ENCODE measurements around the gene SMAP2. TPM values are rescaled to one million over a fixed set of nuclear protein-coding genes. Genes with fewer than 3 reads are reported as not detected.
A peak's percentile ranks its signal among the peaks of the same experiment; 100 is the strongest.

SMAP2 gene
- total RNA-seq, 1 experiment from 2014 or later = 8.2 TPM

- H2BK20ac ChIP-seq (ENCODE audit: low read depth, low read length, poor library complexity, severe bottlenecking) = no peak overlapping the region
- no peaks in the 10 kb centered on the region for H3K23me2 ChIP-seq (ENCODE audit: insufficient read length, low read depth, low read length, poor library complexity, severe bottlenecking)
- H3K56ac ChIP-seq (ENCODE audit: insufficient read length, low read depth, low read length) = no peak overlapping the region
- H3K9me3 Mint-ChIP-seq = no peaks in the 10 kb centered on the region
- no peak overlapping the region for H2AK5ac ChIP-seq (ENCODE audit: insufficient read length, low read length)
- no peak overlapping the region for H2BK15ac ChIP-seq (ENCODE audit: low read depth, low read length)
- no peaks in the 10 kb centered on the region; the same call in 1 of the 2 replicates for H3K27me3 Mint-ChIP-seq (ENCODE audit: low read depth)
- H4K91ac ChIP-seq (ENCODE audit: insufficient read length, low read depth, low read length) = no peak overlapping the region
- H3K27me3 ChIP-seq (ENCODE audit: insufficient read depth, low read length) = no peaks in the 10 kb centered on the region
- no peak overlapping the region for H3K4me3 Mint-ChIP-seq
- no peaks in the 10 kb centered on the region for H3K9me3 ChIP-seq (ENCODE audit: control insufficient read depth, low read depth, low read length)
- no peaks in the 10 kb centered on the region for H3K79me2 ChIP-seq (ENCODE audit: insufficient read depth, low read length)
- H3K14ac ChIP-seq (ENCODE audit: insufficient read depth, low read length) = no peak overlapping the region
- no peak overlapping the region for H3K27ac ChIP-seq (ENCODE audit: insufficient read length, low read depth, low read length)
- no peaks in the 10 kb centered on the region for H4K20me1 ChIP-seq (ENCODE audit: control insufficient read depth, insufficient read depth, insufficient read length)
- no peak for DNase-seq
- H3K4me1 Mint-ChIP-seq = peaks cover 5 to 12% of the 10 kb centered on the region in 2 experiments; a peak in 3 of 4 replicates
- H3K4me2 ChIP-seq (ENCODE audit: insufficient read depth, insufficient read length, low read length) = no peak overlapping the region
- no peak for TF ChIP-seq CTCF (conservative IDR thresholded peaks at IDR 0.05)
- H4K8ac ChIP-seq (replicated peaks; ENCODE audit: insufficient read length, low read depth, low read length) = no peak overlapping the region
- H3K36me3 Mint-ChIP-seq (ENCODE audit: insufficient read depth in 1 of 3, low read depth in 3 of 3) = 0 out of 7 replicates have a peak, but pooled peaks cover 0 to 4% (median 0%) of the 10 kb centered on the region in 3 experiments
- H3K23ac ChIP-seq (ENCODE audit: insufficient read length, low read depth, low read length) = no peak overlapping the region
- no peaks in the 10 kb centered on the region for H3K79me1 ChIP-seq (ENCODE audit: insufficient read depth, low read depth, low read length, poor library complexity, severe bottlenecking)
- H3K27ac Mint-ChIP-seq = peak overlapping the region in 2 of 3 experiments; percentile 11 to 60; a peak in 1 of 7 replicates
- no CpG with 5 or more reads among the region's 4 CpGs for WGBS (ENCODE audit: extremely low coverage, insufficient read length, low lambda C conversion rate)
- no peak overlapping the region for H3K4ac ChIP-seq (ENCODE audit: low read depth, low read length)
- no peak overlapping the region for H2BK120ac ChIP-seq (ENCODE audit: low read depth, low read length, poor library complexity, severe bottlenecking)
- H3K4me1 ChIP-seq (ENCODE audit: insufficient read depth, low read length) = no peaks in the 10 kb centered on the region
- H2BK5ac ChIP-seq (ENCODE audit: insufficient read length, low read length) = no peak overlapping the region
- H2AFZ ChIP-seq (ENCODE audit: low read length) = no peak overlapping the region
- no peak overlapping the region for H3K18ac ChIP-seq (ENCODE audit: insufficient read length, low read depth, low read length)
- no peak overlapping the region for H4K5ac ChIP-seq (ENCODE audit: insufficient read length, low read depth, low read length)
- H2BK12ac ChIP-seq (ENCODE audit: insufficient read length, low read depth, low read length) = no peak overlapping the region
- H3K9ac ChIP-seq (ENCODE audit: extremely low read depth, insufficient read length, low read length) = no peak overlapping the region
- H3T11ph ChIP-seq (ENCODE audit: low read length) = no peak overlapping the region
Measured at GRCh38 chr1:40423264-40423642, 49.7 kb downstream of the SMAP2 start.

Data from H9 (cell line).